HEK293 (cell line): ENCODE results near the gene CDCA3.
"Not testable (repeated sequence)": the region's sequence is repeated elsewhere in the genome, so short reads cannot be mapped to it uniquely, and the experiment has no call there.

Experiments used
- CTCF ChIA-PET: fragments of 350-600 bp; formaldehyde crosslinking; extraction: SDS; loops from one replicate; lab custom pipeline; 2021; ENCODE audit warnings: antibody characterized with exemption; lab: Yijun Ruan, JAX
- POLR2A ChIA-PET: fragments of 300-600 bp; formaldehyde crosslinking; extraction: SDS; loops from one replicate; lab custom pipeline; 2020; ENCODE audit warnings: antibody characterized with exemption, inconsistent platforms; lab: Yijun Ruan, JAX
- H3K27ac ChIP-seq: fragments of 200-500 bp; sonication (Bioruptor generic); 2 replicates; pipeline ENCODE4 v1.5.1; 2014; ENCODE audit warnings: low read depth, low read length, control low read depth, inconsistent platforms; ENCODE audit errors: extremely low read depth
- H3K36me3 ChIP-seq, 2 experiments: fragments of 200-500 bp in 1 of 2; sonication (Bioruptor generic) in 1 of 2; 1 replicate in 1 of 2; 2 replicates in 1 of 2; pipeline ENCODE4 v1.5.1; 2014 to 2017; ENCODE audit warnings: inconsistent platforms in 2 of 2, low read length in 2 of 2; ENCODE audit not compliant: control insufficient read depth in 2 of 2, insufficient read depth in 1 of 2
- H3K4me1 ChIP-seq: fragments of 200-500 bp; sonication (Bioruptor generic); 2 replicates; pipeline ENCODE4 v1.5.1; 2014; ENCODE audit warnings: mild to moderate bottlenecking, low read length, inconsistent platforms; ENCODE audit not compliant: control insufficient read depth, insufficient read depth
- H3K4me3 ChIP-seq: 2 replicates; pipeline ENCODE4 v1.5.1; 2011; ENCODE audit warnings: low read depth, mild to moderate bottlenecking, control low read depth, low read length, moderate library complexity
- H3K9me3 ChIP-seq: fragments of 200-500 bp; sonication (Bioruptor generic); 2 replicates; pipeline ENCODE4 v1.5.1; 2014; ENCODE audit warnings: low read depth, low read length, inconsistent platforms; ENCODE audit not compliant: control insufficient read depth, insufficient read depth
- ZBTB21 ChIP-seq: fragments of 450-650 bp; formaldehyde crosslinking; IDR thresholded peaks from 2 replicates; pipeline ENCODE4 v1.5.1; 2017; ENCODE audit warnings: missing biosample characterization, missing genetic modification characterization
- ZBTB44 ChIP-seq: fragments of 450-650 bp; IDR thresholded peaks from 2 replicates; pipeline ENCODE4 v1.5.1; 2018; ENCODE audit warnings: missing biosample characterization, mild to moderate bottlenecking, missing genetic modification characterization
- ZFHX2 ChIP-seq: fragments of 450-650 bp; formaldehyde crosslinking; conservative IDR thresholded peaks from 2 replicates; pipeline ENCODE4 v1.5.1; 2016; ENCODE audit warnings: missing biosample characterization, missing genetic modification characterization
- ZNF121 ChIP-seq: fragments of 450-650 bp; formaldehyde crosslinking; IDR thresholded peaks from 2 replicates; pipeline ENCODE4 v1.5.1; 2016; ENCODE audit warnings: missing biosample characterization, missing genetic modification characterization
- ZNF18 ChIP-seq: fragments of 450-650 bp; formaldehyde crosslinking; IDR thresholded peaks from 2 replicates; pipeline ENCODE4 v1.5.1; 2016; ENCODE audit warnings: missing biosample characterization, missing genetic modification characterization
- ZNF202 ChIP-seq: fragments of 450-650 bp; formaldehyde crosslinking; IDR thresholded peaks from 2 replicates; pipeline ENCODE4 v1.5.1; 2016; ENCODE audit warnings: missing biosample characterization, missing genetic modification characterization, borderline replicate concordance
- ZNF324 ChIP-seq: fragments of 450-650 bp; formaldehyde crosslinking; IDR thresholded peaks from 2 replicates; pipeline ENCODE4 v1.5.1; 2016; ENCODE audit warnings: missing biosample characterization, missing genetic modification characterization
- ZNF416 ChIP-seq: fragments of 450-650 bp; formaldehyde crosslinking; IDR thresholded peaks from 2 replicates; pipeline ENCODE4 v1.5.1; 2016; ENCODE audit warnings: missing biosample characterization, missing genetic modification characterization
- ZNF571 ChIP-seq: fragments of 450-650 bp; formaldehyde crosslinking; IDR thresholded peaks from 2 replicates; pipeline ENCODE4 v1.5.0; 2017; ENCODE audit warnings: missing biosample characterization, missing genetic modification characterization
- ZNF580 ChIP-seq: fragments of 450-650 bp; formaldehyde crosslinking; IDR thresholded peaks from 2 replicates; pipeline ENCODE4 v1.5.1; 2016; ENCODE audit warnings: missing biosample characterization, missing genetic modification characterization
- ZNF610 ChIP-seq: fragments of 450-650 bp; formaldehyde crosslinking; IDR thresholded peaks from 2 replicates; pipeline ENCODE4 v1.5.1; 2016; ENCODE audit warnings: missing biosample characterization, missing genetic modification characterization, borderline replicate concordance
- ZNF626 ChIP-seq: fragments of 450-650 bp; sonication (Bioruptor Pico); formaldehyde crosslinking; IDR thresholded peaks from 2 replicates; pipeline ENCODE4 v1.5.1; 2018; ENCODE audit warnings: missing biosample characterization, missing genetic modification characterization, inconsistent platforms
- ZNF768 ChIP-seq: fragments of 450-650 bp; formaldehyde crosslinking; IDR thresholded peaks from 2 replicates; pipeline ENCODE4 v1.5.1; 2018; ENCODE audit warnings: missing biosample characterization, mild to moderate bottlenecking, missing genetic modification characterization
- ZNF837 ChIP-seq: fragments of 450-650 bp; formaldehyde crosslinking; IDR thresholded peaks from 2 replicates; pipeline ENCODE4 v1.5.1; 2016; ENCODE audit warnings: missing biosample characterization, missing genetic modification characterization
- TF ChIP-seq, protein P1 (sequence below): fragments of 450-650 bp; formaldehyde crosslinking; IDR thresholded peaks from 2 replicates; pipeline ENCODE4 v1.5.1; 2017; ENCODE audit warnings: missing biosample characterization, missing genetic modification characterization
- TF ChIP-seq, protein P2 (sequence below): fragments of 450-650 bp; formaldehyde crosslinking; IDR thresholded peaks from 2 replicates; pipeline ENCODE4 v1.5.0; 2017; ENCODE audit warnings: missing biosample characterization, missing genetic modification characterization, borderline replicate concordance
- TF ChIP-seq, protein P3 (sequence below): fragments of 450-650 bp; formaldehyde crosslinking; IDR thresholded peaks from 2 replicates; pipeline ENCODE4 v1.5.1; 2016; ENCODE audit warnings: missing biosample characterization, missing genetic modification characterization

CDCA3 gene

DNA sequence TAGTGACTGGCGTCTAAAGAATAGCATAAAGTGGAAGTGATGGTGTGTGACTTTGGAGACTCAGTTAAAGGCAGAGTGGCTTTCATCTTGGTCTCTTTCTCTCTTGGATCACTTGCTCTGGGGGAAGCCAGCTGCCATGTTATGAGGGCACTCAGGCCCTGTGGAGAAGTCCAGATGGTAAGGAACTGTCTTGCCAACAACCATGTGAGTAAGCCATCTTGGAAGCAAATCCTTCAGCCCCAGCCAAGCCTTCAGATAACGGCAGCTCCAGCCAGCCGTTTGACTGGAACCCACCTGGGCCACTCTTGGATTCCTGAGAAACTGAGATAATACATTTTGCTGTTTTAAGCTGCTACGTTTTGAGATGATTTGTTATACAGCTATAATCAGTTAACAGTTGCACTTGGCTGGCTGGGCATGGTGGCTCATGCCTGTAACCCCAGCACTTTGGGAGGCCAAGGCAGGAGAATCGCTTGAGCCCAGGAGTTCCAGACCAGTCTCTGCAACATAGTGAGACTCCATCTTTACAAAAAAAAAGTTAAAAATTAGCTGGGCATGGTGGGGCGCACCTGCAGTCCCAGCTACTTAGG lies 45.9 kb upstream of the CDCA3 start (continued):
- no peak for TF ChIP-seq ZBTB21 (tag by site-specific recombination)

DNA sequence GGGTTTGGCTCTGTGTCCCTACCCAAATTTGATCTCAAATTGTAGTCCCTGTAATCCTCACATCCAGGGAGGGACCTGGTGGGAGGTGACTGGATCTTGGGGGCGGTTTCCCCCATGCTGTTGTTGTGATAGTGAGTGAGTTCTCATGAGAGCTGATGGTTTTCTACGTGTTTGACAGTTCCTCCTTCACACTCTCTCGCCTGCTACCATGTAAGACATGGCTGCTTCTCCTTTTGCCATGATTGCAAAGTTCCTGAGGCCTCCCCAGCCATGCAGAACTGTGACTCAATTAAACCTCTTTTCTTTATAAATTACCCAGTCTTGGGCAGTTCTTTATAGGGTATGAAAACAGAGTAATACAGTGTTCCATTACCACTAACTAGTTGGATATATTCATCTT lies 43.2 kb upstream of the CDCA3 start:
- ChIA-PET CTCF (interaction anchor here (0.8 to 1.8 kb wide), 5 partner anchors 12 to 251 kb away, joined by 3 to 5 read pairs (median 4); no protein-coding TSS in a partner anchor), POLR2A (no interaction called here)
- TF ChIP-seq ZNF837 (tag by site-specific recombination), result no peak
- no peak for TF ChIP-seq ZNF18
- TF ChIP-seq, protein P1, sequence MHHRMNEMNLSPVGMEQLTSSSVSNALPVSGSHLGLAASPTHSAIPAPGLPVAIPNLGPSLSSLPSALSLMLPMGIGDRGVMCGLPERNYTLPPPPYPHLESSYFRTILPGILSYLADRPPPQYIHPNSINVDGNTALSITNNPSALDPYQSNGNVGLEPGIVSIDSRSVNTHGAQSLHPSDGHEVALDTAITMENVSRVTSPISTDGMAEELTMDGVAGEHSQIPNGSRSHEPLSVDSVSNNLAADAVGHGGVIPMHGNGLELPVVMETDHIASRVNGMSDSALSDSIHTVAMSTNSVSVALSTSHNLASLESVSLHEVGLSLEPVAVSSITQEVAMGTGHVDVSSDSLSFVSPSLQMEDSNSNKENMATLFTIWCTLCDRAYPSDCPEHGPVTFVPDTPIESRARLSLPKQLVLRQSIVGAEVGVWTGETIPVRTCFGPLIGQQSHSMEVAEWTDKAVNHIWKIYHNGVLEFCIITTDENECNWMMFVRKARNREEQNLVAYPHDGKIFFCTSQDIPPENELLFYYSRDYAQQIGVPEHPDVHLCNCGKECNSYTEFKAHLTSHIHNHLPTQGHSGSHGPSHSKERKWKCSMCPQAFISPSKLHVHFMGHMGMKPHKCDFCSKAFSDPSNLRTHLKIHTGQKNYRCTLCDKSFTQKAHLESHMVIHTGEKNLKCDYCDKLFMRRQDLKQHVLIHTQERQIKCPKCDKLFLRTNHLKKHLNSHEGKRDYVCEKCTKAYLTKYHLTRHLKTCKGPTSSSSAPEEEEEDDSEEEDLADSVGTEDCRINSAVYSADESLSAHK (tag by site-specific recombination), result no peak
- TF ChIP-seq ZNF571 (tag by site-specific recombination), result no peak
- TF ChIP-seq ZNF324 (tag by site-specific recombination), result no peak
- Histone ChIP-seq H3K4me1 (no peaks in the 10 kb centered on the region), H3K27ac (no peak overlapping the region), H3K4me3 (no peak overlapping the region), H3K9me3 (no peaks in the 10 kb centered on the region), H3K36me3 (no peaks in the 10 kb centered on the region)

DNA sequence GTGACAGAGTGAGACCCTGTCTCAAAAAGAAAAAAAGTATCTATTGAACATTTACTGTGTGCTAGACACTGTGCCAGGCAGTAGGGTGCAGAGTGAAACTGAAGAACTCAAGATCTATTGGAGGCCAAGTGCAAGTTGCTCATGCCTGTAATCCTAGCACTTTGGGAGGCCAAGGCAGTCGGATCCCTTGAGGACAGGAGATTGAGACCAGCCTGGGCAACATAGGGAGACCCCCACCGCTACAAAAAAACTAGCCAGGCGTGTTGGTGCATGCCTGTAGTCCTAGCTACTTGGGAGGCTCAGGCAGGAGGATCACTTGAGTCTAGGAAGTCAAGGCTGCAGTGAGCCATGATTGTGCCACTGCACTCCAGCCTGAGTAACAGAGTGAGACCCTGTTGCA lies 41.6 kb upstream of the CDCA3 start:
- H3K4me1 ChIP-seq, H3K9me3 ChIP-seq, H3K27ac ChIP-seq, H3K4me3 ChIP-seq, H3K36me3 ChIP-seq: not testable (repeated sequence)
- ChIA-PET POLR2A (interaction anchor here (0.7 to 2.8 kb wide), 3 partner anchors 20 to 278 kb away, joined by 5 to 56 read pairs (median 18); partner anchors contain the start of genes SPSB2 and TPI1), CTCF (interaction anchor here (1.0 to 2.4 kb wide), 6 partner anchors 17 to 217 kb away, joined by 3 to 35 read pairs (median 8); partner anchors contain the start of genes C12orf57, C1RL, RNU7-1 and SPSB2)
- TF ChIP-seq ZNF121, result peak; percentile 46; the same call in 1 of the 2 replicates

DNA sequence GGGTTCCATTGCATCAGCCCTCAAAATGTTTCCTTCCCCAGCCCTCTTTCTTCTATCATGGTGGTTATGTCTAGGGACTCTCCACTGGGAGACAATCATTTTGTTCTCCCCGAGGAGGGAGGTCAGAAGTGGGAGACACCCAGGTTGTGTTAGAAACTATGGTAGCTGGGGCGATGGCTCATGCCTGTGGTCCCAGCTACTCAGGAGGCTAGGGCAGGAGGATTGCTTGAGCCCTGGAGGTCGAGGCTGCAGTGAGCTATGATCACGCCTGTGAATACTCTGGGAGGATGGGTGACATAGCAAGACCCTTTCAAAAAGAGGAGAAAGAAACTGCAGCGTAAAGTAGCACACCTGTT lies 40.5 kb upstream of the CDCA3 start:
- Histone ChIP-seq H3K4me3 (peak overlapping the region; percentile 30; the same call in 1 of the 2 replicates), H3K9me3 (no peaks in the 10 kb centered on the region), H3K36me3 (no peaks in the 10 kb centered on the region), H3K27ac (peak overlapping the region; percentile 61), H3K4me1 (no peaks in the 10 kb centered on the region)
- ChIA-PET CTCF (interaction anchor here (0.6 to 2.4 kb wide), 23 partner anchors 10 to 202 kb away, joined by 3 to 35 read pairs (median 5); partner anchors contain the start of genes C12orf57, RNU7-1 and SPSB2), POLR2A (interaction anchor here (0.6 to 2.8 kb wide), 21 partner anchors 10 to 282 kb away, joined by 3 to 56 read pairs (median 6); partner anchors contain the start of genes C12orf57, CDCA3, ENO2 and LRRC23)
- TF ChIP-seq ZNF626 (tag by site-specific recombination) (no peak), ZNF202 (tag by site-specific recombination) (no peak), ZNF416 (no peak), ZBTB44 (tag by site-specific recombination) (no peak), ZFHX2 (tag by site-specific recombination) (no peak), ZNF768 (tag by site-specific recombination) (no peak), ZNF580 (tag by site-specific recombination) (no peak), ZNF610 (tag by site-specific recombination) (no peak)
- TF ChIP-seq, protein P2, sequence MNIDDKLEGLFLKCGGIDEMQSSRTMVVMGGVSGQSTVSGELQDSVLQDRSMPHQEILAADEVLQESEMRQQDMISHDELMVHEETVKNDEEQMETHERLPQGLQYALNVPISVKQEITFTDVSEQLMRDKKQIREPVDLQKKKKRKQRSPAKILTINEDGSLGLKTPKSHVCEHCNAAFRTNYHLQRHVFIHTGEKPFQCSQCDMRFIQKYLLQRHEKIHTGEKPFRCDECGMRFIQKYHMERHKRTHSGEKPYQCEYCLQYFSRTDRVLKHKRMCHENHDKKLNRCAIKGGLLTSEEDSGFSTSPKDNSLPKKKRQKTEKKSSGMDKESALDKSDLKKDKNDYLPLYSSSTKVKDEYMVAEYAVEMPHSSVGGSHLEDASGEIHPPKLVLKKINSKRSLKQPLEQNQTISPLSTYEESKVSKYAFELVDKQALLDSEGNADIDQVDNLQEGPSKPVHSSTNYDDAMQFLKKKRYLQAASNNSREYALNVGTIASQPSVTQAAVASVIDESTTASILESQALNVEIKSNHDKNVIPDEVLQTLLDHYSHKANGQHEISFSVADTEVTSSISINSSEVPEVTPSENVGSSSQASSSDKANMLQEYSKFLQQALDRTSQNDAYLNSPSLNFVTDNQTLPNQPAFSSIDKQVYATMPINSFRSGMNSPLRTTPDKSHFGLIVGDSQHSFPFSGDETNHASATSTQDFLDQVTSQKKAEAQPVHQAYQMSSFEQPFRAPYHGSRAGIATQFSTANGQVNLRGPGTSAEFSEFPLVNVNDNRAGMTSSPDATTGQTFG, result no peak
- TF ChIP-seq, protein P3, sequence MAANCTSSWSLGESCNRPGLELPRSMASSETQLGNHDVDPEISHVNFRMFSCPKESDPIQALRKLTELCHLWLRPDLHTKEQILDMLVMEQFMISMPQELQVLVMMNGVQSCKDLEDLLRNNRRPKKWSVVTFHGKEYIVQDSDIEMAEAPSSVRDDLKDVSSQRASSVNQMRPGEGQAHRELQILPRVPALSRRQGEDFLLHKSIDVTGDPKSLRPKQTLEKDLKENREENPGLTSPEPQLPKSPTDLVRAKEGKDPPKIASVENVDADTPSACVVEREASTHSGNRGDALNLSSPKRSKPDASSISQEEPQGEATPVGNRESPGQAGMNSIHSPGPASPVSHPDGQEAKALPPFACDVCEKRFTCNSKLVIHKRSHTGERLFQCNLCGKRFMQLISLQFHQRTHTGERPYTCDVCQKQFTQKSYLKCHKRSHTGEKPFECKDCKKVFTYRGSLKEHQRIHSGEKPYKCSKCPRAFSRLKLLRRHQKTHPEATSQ, result no peak
